ENCODE data around the gene FGD2. TPM values are rescaled to one million over a fixed set of nuclear protein-coding genes. Genes with fewer than 3 reads are reported as not detected.

Gene FGD2
- 1 to 10 TPM; 4.9 to 8.0 TPM for total RNA-seq

GRCh38 chr6:37005061-37005810, at the start of gene FGD2:
FGD2 (plus strand) TSS chr6:37005655; CDS start chr6:37005818, 163 bp downstream.
- Histone ChIP-seq H3K9me3 (no peaks in the 10 kb centered on the region), H3K36me3 (no peaks in the 10 kb centered on the region), H3K27me3 (no peaks in the 10 kb centered on the region), H3K4me1 (no peaks in the 10 kb centered on the region), H3K27ac (no peak within 1 kb of the TSS), H3K4me3 (peak within 1 kb of the TSS; percentile 10 to 37)
- TF ChIP-seq, protein P1, sequence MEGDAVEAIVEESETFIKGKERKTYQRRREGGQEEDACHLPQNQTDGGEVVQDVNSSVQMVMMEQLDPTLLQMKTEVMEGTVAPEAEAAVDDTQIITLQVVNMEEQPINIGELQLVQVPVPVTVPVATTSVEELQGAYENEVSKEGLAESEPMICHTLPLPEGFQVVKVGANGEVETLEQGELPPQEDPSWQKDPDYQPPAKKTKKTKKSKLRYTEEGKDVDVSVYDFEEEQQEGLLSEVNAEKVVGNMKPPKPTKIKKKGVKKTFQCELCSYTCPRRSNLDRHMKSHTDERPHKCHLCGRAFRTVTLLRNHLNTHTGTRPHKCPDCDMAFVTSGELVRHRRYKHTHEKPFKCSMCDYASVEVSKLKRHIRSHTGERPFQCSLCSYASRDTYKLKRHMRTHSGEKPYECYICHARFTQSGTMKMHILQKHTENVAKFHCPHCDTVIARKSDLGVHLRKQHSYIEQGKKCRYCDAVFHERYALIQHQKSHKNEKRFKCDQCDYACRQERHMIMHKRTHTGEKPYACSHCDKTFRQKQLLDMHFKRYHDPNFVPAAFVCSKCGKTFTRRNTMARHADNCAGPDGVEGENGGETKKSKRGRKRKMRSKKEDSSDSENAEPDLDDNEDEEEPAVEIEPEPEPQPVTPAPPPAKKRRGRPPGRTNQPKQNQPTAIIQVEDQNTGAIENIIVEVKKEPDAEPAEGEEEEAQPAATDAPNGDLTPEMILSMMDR (IDR thresholded peaks at IDR 0.05), result no peak
- DNase-seq (ENCODE audit: low spot score), result no peak

- H3K9me3 ChIP-seq, result no peaks in the 10 kb centered on the region
- no peaks in the 10 kb centered on the region for H3K27me3 ChIP-seq
- no peak overlapping the region for H3K4me3 ChIP-seq
- peak; percentile 59 for DNase-seq (ENCODE audit: low spot score)
- TF ChIP-seq, protein P1 (IDR thresholded peaks at IDR 0.05), result no peak
- H3K27ac ChIP-seq, result peak overlapping the region; percentile 7
- H3K4me1 ChIP-seq, result peaks cover 0 to 20% of the 10 kb centered on the region in 2 donors
- no peaks in the 10 kb centered on the region for H3K36me3 ChIP-seq
Observed at GRCh38 chr6:36955671-36956445, 49.6 kb upstream of the FGD2 start.

GRCh38 chr6:36956446-36956820, 49.0 kb upstream of the FGD2 start:
- no peaks in the 10 kb centered on the region for H3K27me3 ChIP-seq
- no peak for DNase-seq (ENCODE audit: low spot score)
- no peaks in the 10 kb centered on the region for H3K36me3 ChIP-seq
- no peaks in the 10 kb centered on the region for H3K9me3 ChIP-seq
- no peak overlapping the region for H3K4me3 ChIP-seq
- H3K27ac ChIP-seq, result no peak overlapping the region
- TF ChIP-seq, protein P1 (IDR thresholded peaks at IDR 0.05), result no peak
- peaks cover 0 to 21% of the 10 kb centered on the region in 2 donors for H3K4me1 ChIP-seq

GRCh38 chr6:36957773-36958271, 47.6 kb upstream of the FGD2 start:
- no peaks in the 10 kb centered on the region for H3K27me3 ChIP-seq
- peaks cover 0 to 21% of the 10 kb centered on the region in 2 donors for H3K4me1 ChIP-seq
- no peaks in the 10 kb centered on the region for H3K36me3 ChIP-seq
- H3K27ac ChIP-seq, result no peak overlapping the region
- TF ChIP-seq, protein P1 (IDR thresholded peaks at IDR 0.05), result no peak
- no peak overlapping the region for H3K4me3 ChIP-seq
- no peaks in the 10 kb centered on the region for H3K9me3 ChIP-seq
- no peak for DNase-seq (ENCODE audit: low spot score)

DNA sequence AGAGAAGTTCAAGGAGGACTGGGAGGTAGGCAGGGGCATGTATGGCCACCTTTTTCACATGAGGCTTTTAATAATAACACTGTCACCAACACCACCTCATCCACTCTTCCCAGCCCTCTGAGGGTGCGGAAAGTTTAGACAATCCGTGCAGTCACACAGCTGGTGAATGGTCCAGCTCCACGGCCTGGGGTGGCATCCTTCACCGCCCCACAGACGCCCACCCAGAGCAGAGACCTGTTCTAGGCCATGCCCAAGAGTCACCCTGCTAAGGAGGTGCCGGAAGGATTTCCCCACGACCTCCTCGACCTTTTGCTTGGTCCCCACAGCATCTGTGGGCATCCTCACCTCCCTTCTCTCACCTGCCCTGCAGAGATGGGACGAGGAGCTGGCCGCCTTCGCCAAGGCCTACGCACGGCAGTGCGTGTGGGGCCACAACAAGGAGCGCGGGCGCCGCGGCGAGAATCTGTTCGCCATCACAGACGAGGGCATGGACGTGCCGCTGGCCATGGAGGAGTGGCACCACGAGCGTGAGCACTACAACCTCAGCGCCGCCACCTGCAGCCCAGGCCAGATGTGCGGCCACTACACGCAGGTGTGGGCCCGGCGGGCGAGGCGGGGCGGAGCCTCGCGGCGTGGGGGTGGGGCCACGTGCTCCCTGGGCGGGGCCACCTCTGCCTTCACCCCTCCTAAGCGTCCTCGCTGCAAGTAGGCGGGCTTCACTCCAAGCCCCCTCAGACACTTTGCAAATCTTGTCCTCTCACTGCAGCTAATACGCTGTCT, 46.5 kb upstream of the FGD2 start:
- Histone ChIP-seq H3K36me3 (no peaks in the 10 kb centered on the region), H3K27ac (no peak overlapping the region), H3K9me3 (no peaks in the 10 kb centered on the region), H3K27me3 (no peaks in the 10 kb centered on the region), H3K4me3 (no peak overlapping the region), H3K4me1 (peaks cover 0 to 30% of the 10 kb centered on the region in 2 donors)
- TF ChIP-seq, protein P1 (IDR thresholded peaks at IDR 0.05), result no peak
- no peak for DNase-seq (ENCODE audit: low spot score)

All from right atrium auricular region (tissue), 2 donors.